ENCODE measurements around the gene FHAD1. TPM values are rescaled to one million over a fixed set of nuclear protein-coding genes. Genes with fewer than 3 reads are reported as not detected.

Gene FHAD1
- total RNA-seq, 1 experiment from 2014 or later = 1.9 TPM

- Mint-ChIP-seq H3K9me3 (peaks cover 0 to 5% of the 10 kb centered on the region in 2 experiments; a peak in 3 of 5 replicates), H3K4me3 (no peak overlapping the region), H3K4me1 (peaks cover 12 to 15% of the 10 kb centered on the region in 2 experiments), H3K27me3 (ENCODE audit: low read depth) (peaks cover 45% of the 10 kb centered on the region), H3K36me3 (ENCODE audit: insufficient read depth in 1 of 3, low read depth in 3 of 3) (peaks cover 4% of the 10 kb centered on the region in 3 experiments; a peak in 4 of 7 replicates), H3K27ac (no peak overlapping the region; a peak in 1 of 7 replicates)
- H2BK15ac ChIP-seq (ENCODE audit: low read depth, low read length) = no peak overlapping the region
- no peak overlapping the region for H2BK12ac ChIP-seq (ENCODE audit: insufficient read length, low read depth, low read length)
- no peak overlapping the region for H3K14ac ChIP-seq (ENCODE audit: insufficient read depth, low read length)
- no peak overlapping the region for H3K9ac ChIP-seq (ENCODE audit: extremely low read depth, insufficient read length, low read length)
- no peak for TF ChIP-seq CTCF (conservative IDR thresholded peaks at IDR 0.05)
- no peak overlapping the region for H2BK5ac ChIP-seq (ENCODE audit: insufficient read length, low read length)
- no peak overlapping the region for H3T11ph ChIP-seq (ENCODE audit: low read length)
- no peak overlapping the region for H4K91ac ChIP-seq (ENCODE audit: insufficient read length, low read depth, low read length)
- no peak overlapping the region for H4K8ac ChIP-seq (replicated peaks; ENCODE audit: insufficient read length, low read depth, low read length)
- H3K23me2 ChIP-seq (ENCODE audit: insufficient read length, low read depth, low read length, poor library complexity, severe bottlenecking) = no peaks in the 10 kb centered on the region
- no peak overlapping the region for H3K23ac ChIP-seq (ENCODE audit: insufficient read length, low read depth, low read length)
- WGBS (ENCODE audit: extremely low coverage, insufficient read length, low lambda C conversion rate) = no CpG with 5 or more reads among the region's 9 CpGs
- H3K4ac ChIP-seq (ENCODE audit: low read depth, low read length) = no peak overlapping the region
- H2BK20ac ChIP-seq (ENCODE audit: low read depth, low read length, poor library complexity, severe bottlenecking) = no peak overlapping the region
- no peaks in the 10 kb centered on the region for H4K20me1 ChIP-seq (ENCODE audit: control insufficient read depth, insufficient read depth, insufficient read length)
- no peak overlapping the region for H2AK5ac ChIP-seq (ENCODE audit: insufficient read length, low read length)
- DNase-seq = no peak
- no peak overlapping the region for H3K18ac ChIP-seq (ENCODE audit: insufficient read length, low read depth, low read length)
- no peaks in the 10 kb centered on the region for H3K79me2 ChIP-seq (ENCODE audit: insufficient read depth, low read length)
- no peak overlapping the region for H4K5ac ChIP-seq (ENCODE audit: insufficient read length, low read depth, low read length)
- no peaks in the 10 kb centered on the region; the same call in 1 of the 2 replicates for H3K27me3 ChIP-seq (ENCODE audit: insufficient read depth, low read length)
- no peak overlapping the region for H3K4me2 ChIP-seq (ENCODE audit: insufficient read depth, insufficient read length, low read length)
- H2AFZ ChIP-seq (ENCODE audit: low read length) = no peak overlapping the region
- no peak overlapping the region for H3K27ac ChIP-seq (ENCODE audit: insufficient read length, low read depth, low read length)
- no peak overlapping the region for H2BK120ac ChIP-seq (ENCODE audit: low read depth, low read length, poor library complexity, severe bottlenecking)
- no peaks in the 10 kb centered on the region for H3K9me3 ChIP-seq (ENCODE audit: control insufficient read depth, low read depth, low read length)
- no peaks in the 10 kb centered on the region for H3K79me1 ChIP-seq (ENCODE audit: insufficient read depth, low read depth, low read length, poor library complexity, severe bottlenecking)
- no peak overlapping the region for H3K56ac ChIP-seq (ENCODE audit: insufficient read length, low read depth, low read length)
- H3K4me1 ChIP-seq (ENCODE audit: insufficient read depth, low read length) = no peaks in the 10 kb centered on the region; the same call in 1 of the 2 replicates
These were observed 146.6 kb downstream of the FHAD1 start for GRCh38 chr1:15393475-15394257.
